GM12873 (cell line): ENCODE results near the gene TIMP1.

Experiments used
- CTCF ChIP-seq: IDR thresholded peaks from 2 replicates; pipeline ENCODE4 v1.5.1; 2012; ENCODE audit warnings: low read depth, mild to moderate bottlenecking, moderate library complexity, low read length, control low read depth; ENCODE audit not compliant: insufficient read depth; ENCODE audit errors: missing control alignments

TIMP1 gene

GRCh38 chrX:47583240-47583861 is 1.1 kb downstream of the TIMP1 start:
- no peak for TF ChIP-seq CTCF

GRCh38 chrX:47584714-47585113 is 2.5 kb downstream of the TIMP1 start:
- no peak for TF ChIP-seq CTCF

GRCh38 chrX:47585273-47585672 is 3.0 kb downstream of the TIMP1 start:
- no peak for TF ChIP-seq CTCF

GRCh38 chrX:47586043-47586787 is 4.0 kb downstream of the TIMP1 start:
- TF ChIP-seq CTCF, result no peak

GRCh38 chrX:47587091-47587891 is 5.1 kb downstream of the TIMP1 start:
- no peak for TF ChIP-seq CTCF

GRCh38 chrX:47587906-47588735 is 5.9 kb downstream of the TIMP1 start:
- TF ChIP-seq CTCF, result no peak
